Lung (tissue), 12 donors: ENCODE data around the gene YAP1. TPM values are rescaled to one million over a fixed set of nuclear protein-coding genes. Genes with fewer than 3 reads are reported as not detected.

Experiments
- ATAC-seq: fragments of 200-7000 bp; cut with Tn5 transposase; one replicate; pipeline ENCODE4 v1.9.1; 2020; ENCODE audit warnings: moderate number of reproducible peaks; ENCODE audit not compliant: insufficient read depth, low FRiP score
- DNase-seq, 3 donors: peaks; one replicate each; pipeline ENCODE4 v3.0.0-alpha.2; 2013 to 2017
- H3K27ac ChIP-seq, 2 donors: one replicate each; pipeline ENCODE4 v1.5.1; 2013; ENCODE audit warnings: mild to moderate bottlenecking in 2 of 2, moderate library complexity in 2 of 2, control low read depth in 1 of 2, inconsistent platforms in 1 of 2, low read depth in 1 of 2, low read length in 1 of 2
- H3K27me3 ChIP-seq, 3 donors: one replicate each; pipeline ENCODE4 v1.5.1; 2013; ENCODE audit warnings: low read length in 2 of 3; ENCODE audit not compliant: control insufficient read depth in 3 of 3, insufficient read depth in 3 of 3
- H3K36me3 ChIP-seq, 4 donors: one replicate each; pipeline ENCODE4 v1.5.1; 2013; ENCODE audit warnings: low read length in 4 of 4, mild to moderate bottlenecking in 1 of 4, moderate library complexity in 1 of 4; ENCODE audit not compliant: control insufficient read depth in 4 of 4, insufficient read depth in 4 of 4
- H3K4me1 ChIP-seq, 5 donors: one replicate each; pipeline ENCODE4 v1.5.1; 2013; ENCODE audit warnings: low read length in 5 of 5, mild to moderate bottlenecking in 2 of 5, moderate library complexity in 1 of 5; ENCODE audit not compliant: control insufficient read depth in 5 of 5, insufficient read depth in 5 of 5
- H3K4me3 ChIP-seq: one replicate; pipeline ENCODE4 v1.5.1; 2013; ENCODE audit warnings: mild to moderate bottlenecking, control low read depth, moderate library complexity
- H3K9ac ChIP-seq, 2 donors: one replicate each; pipeline ENCODE4 v1.5.1; 2013; ENCODE audit warnings: low read length in 2 of 2, control low read depth in 1 of 2; ENCODE audit not compliant: insufficient read depth in 1 of 2
- H3K9me3 ChIP-seq, 4 donors: one replicate each; pipeline ENCODE4 v1.5.1; 2013; ENCODE audit warnings: low read length in 3 of 4, mild to moderate bottlenecking in 1 of 4, moderate library complexity in 1 of 4; ENCODE audit not compliant: control insufficient read depth in 4 of 4, insufficient read depth in 3 of 4
- WGBS, 2 donors: extraction: QIAGEN DNeasy Blood & Tissue Kit; methylation state at CpG; one replicate each; pipeline ENCODE4 v1.1.7; 2013; 5-methylcytosine and 5-hydroxymethylcytosine counted together
- polyA plus RNA-seq, 2 donors: library from polyadenylated mRNA; stranded (reverse); fragments of 200-250 nt; gene quantifications; one replicate each; pipeline ENCODE4 v1.2.1, GENCODE V29; 2013
- total RNA-seq, 2 donors: library from RNA; depleted of rRNA in 1 of 2; stranded (reverse); fragments of >200 nt in 1 of 2; gene quantifications; one replicate each; pipeline ENCODE4 v1.2.1, GENCODE V29; 2014 to 2021
- TF ChIP-seq, protein P1 (sequence below): IDR thresholded peaks from 2 replicates; pipeline ENCODE4 v1.5.1; 2012; ENCODE audit warnings: mild to moderate bottlenecking; ENCODE audit errors: control extremely low read depth, extremely low read depth
- donor health status: control.
- donor health status: control.
- donor health status: Bipolar disorder and iron deficiency.
- donor health status: healthy.
- donor health status: DM: yes; HTN: yes; CAD: no.

YAP1 gene
- total and polyA plus RNA-seq, 4 donors = 29.5 to 257 (median 80.4) TPM

DNA sequence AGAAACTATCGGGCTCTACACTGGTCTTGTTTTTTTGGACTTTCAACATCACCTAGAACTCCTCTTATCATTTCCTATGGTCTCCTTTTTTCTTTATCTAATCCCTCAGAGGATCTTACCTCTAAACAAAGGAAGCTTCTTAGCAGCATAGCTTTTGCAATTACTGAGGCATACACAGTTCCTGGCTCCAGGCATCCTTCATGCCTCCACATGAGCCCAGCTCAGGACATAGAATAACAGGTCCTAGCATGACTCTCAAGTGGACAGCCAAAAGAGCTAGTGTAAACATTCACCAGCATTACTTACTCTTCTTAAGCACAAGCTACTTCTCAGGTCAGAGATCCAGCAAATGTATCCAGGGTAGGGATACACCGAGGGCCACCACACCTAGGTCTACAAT, 45.9 kb upstream of the YAP1 start:
- Histone ChIP-seq H3K36me3 (no peaks in the 10 kb centered on the region), H3K27me3 (no peaks in the 10 kb centered on the region), H3K9ac (no peak overlapping the region), H3K9me3 (no peaks in the 10 kb centered on the region), H3K4me1 (no peaks in the 10 kb centered on the region), H3K4me3 (no peak overlapping the region), H3K27ac (no peak overlapping the region)
- WGBS, 2 donors = 78 to 90% methylated on average over 2 of the region's 2 CpGs
- no peak for DNase-seq
- ATAC-seq = no peak
- TF ChIP-seq, protein P1, sequence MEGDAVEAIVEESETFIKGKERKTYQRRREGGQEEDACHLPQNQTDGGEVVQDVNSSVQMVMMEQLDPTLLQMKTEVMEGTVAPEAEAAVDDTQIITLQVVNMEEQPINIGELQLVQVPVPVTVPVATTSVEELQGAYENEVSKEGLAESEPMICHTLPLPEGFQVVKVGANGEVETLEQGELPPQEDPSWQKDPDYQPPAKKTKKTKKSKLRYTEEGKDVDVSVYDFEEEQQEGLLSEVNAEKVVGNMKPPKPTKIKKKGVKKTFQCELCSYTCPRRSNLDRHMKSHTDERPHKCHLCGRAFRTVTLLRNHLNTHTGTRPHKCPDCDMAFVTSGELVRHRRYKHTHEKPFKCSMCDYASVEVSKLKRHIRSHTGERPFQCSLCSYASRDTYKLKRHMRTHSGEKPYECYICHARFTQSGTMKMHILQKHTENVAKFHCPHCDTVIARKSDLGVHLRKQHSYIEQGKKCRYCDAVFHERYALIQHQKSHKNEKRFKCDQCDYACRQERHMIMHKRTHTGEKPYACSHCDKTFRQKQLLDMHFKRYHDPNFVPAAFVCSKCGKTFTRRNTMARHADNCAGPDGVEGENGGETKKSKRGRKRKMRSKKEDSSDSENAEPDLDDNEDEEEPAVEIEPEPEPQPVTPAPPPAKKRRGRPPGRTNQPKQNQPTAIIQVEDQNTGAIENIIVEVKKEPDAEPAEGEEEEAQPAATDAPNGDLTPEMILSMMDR = no peak

DNA sequence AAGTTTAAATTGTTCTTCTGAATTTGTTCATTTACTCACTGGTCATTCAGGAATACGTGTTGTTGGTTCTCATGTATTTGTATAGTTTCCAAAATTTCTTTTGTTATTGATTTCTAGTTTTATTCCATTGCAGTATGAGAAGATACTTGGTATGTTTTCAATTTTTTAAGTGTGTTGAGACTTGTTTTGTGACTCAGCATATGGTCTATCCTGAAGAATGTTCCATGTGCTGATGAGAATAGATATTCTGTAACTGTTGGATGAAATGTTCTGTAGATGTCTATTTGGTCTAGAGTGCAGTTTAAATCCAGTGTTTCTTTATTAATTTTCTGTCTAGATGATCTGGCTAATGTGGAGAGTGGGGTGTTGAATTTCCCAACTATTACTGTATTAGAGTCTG, 39.5 kb upstream of the YAP1 start:
- no peaks in the 10 kb centered on the region for H3K27me3 ChIP-seq
- DNase-seq (no peak), ATAC-seq (no peak)
- no peaks in the 10 kb centered on the region for H3K36me3 ChIP-seq
- H3K27ac ChIP-seq = no peak overlapping the region
- H3K4me1 ChIP-seq = no peaks in the 10 kb centered on the region
- H3K4me3 ChIP-seq = no peak overlapping the region
- H3K9ac ChIP-seq = no peak overlapping the region
- WGBS, 2 donors = 0 to 56% methylated on average over 1 of the region's 1 CpG
- TF ChIP-seq, protein P1 = no peak
- H3K9me3 ChIP-seq = peaks cover 0 to 4% (median 0%) of the 10 kb centered on the region in 4 donors

DNA sequence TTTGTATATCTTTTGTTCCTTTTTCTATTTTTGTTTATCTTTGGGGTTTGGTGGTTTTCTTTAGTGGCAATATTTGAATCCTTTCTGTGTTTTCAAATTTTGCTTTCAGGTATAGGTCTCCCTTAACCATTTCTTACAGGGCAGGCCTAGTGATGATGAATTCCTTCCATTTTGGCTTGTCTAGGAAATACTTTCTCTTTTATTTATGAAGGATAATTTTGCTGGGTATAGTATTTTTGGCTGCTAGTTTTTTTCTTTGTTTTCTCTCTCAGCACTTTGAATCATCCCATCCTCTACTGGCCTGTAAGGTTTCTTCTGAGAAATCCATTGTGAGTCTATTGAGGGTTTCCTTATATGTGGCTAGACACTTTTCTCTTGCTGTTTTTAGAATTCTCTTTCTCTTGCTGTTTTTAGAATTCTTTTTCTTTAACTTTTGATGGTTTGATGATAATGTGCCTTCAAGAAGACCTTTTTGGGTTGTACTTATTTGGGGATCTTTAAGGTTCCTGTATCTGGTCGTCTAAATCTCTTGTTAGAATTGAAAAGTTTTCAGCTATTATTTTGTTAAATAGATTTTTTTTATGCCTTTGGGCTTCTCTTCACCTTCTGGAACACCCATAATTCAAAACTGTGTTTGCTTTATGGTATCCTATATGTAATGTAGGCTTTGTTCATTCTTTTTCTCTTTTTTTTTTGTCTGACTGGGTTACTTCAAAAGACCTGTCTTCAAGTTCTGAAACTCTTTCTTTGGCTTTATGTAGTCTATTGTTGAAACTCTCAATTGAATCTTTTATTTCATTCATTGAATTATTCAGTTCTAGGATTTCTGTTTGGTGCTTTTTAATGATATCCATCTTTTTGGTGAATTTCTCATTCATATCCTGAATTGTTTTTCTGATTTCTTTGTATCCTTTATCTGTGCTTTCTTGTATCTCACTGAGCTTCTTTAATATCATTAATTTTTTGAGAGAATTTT, 38.5 kb upstream of the YAP1 start:
- ATAC-seq (no peak), DNase-seq (no peak)
- no peaks in the 10 kb centered on the region for H3K27me3 ChIP-seq
- peaks cover 0 to 4% (median 0%) of the 10 kb centered on the region in 4 donors for H3K9me3 ChIP-seq
- H3K4me1 ChIP-seq = no peaks in the 10 kb centered on the region
- no peak overlapping the region for H3K9ac ChIP-seq
- no peaks in the 10 kb centered on the region for H3K36me3 ChIP-seq
- H3K4me3 ChIP-seq = no peak overlapping the region
- 83 to 90% methylated on average over 1 of the region's 1 CpG for WGBS, 2 donors
- H3K27ac ChIP-seq = no peak overlapping the region
- TF ChIP-seq, protein P1 = no peak
